NK-92 treated with Interleukin-12 subunit alpha and Interleukin-12 subunit beta, amount 100 ng/mL, for 24 hours (cell line): ENCODE measurements around the gene KYAT1.
"Not testable (repeated sequence)": the region's sequence is repeated elsewhere in the genome, so short reads cannot be mapped to it uniquely, and the experiment has no call there.

Source experiments
- DNase-seq: peaks from one replicate; lab custom pipeline; 2025; lab: John Stamatoyannopoulos, UW

Gene KYAT1

GRCh38 chr9:128885376-128885775 is 3.6 kb upstream of the KYAT1 start:
- no peak for DNase-seq

GRCh38 chr9:128884164-128884563 is 2.4 kb upstream of the KYAT1 start:
- DNase-seq: no peak

- DNase-seq: no peak
These were observed 1.2 kb upstream of the KYAT1 start for GRCh38 chr9:128882677-128883603.

GRCh38 chr9:128877852-128878251 is 3.9 kb downstream of the KYAT1 start:
- no peak for DNase-seq

- DNase-seq: not testable (repeated sequence)
These were observed 10.8 kb downstream of the KYAT1 start for GRCh38 chr9:128870941-128871265.

- DNase-seq: no peak
These were observed 11.4 kb downstream of the KYAT1 start for GRCh38 chr9:128870128-128870940.

- peak; percentile 45 for DNase-seq
These were observed 18.1 kb downstream of the KYAT1 start for GRCh38 chr9:128863647-128864046.

GRCh38 chr9:128862401-128862851 is 19.3 kb downstream of the KYAT1 start:
- no peak for DNase-seq

GRCh38 chr9:128861501-128861900 is 20.2 kb downstream of the KYAT1 start:
- no peak for DNase-seq

- DNase-seq: no peak
These were observed 20.8 kb downstream of the KYAT1 start for GRCh38 chr9:128860937-128861336.

- not testable (repeated sequence) for DNase-seq
These were observed 23.3 kb downstream of the KYAT1 start for GRCh38 chr9:128858476-128858875.

- DNase-seq: not testable (repeated sequence)
These were observed 27.3 kb downstream of the KYAT1 start for GRCh38 chr9:128854454-128854853.

- DNase-seq: not testable (repeated sequence)
These were observed 29.1 kb downstream of the KYAT1 start for GRCh38 chr9:128852646-128853045.

- DNase-seq: not testable (repeated sequence)
These were observed 29.8 kb downstream of the KYAT1 start for GRCh38 chr9:128851779-128852600.

GRCh38 chr9:128851024-128851423 is 30.7 kb downstream of the KYAT1 start:
- not testable (repeated sequence) for DNase-seq

- DNase-seq: no peak
These were observed 33.9 kb downstream of the KYAT1 start for GRCh38 chr9:128847803-128848202.

GRCh38 chr9:128846680-128847030 is 35.1 kb downstream of the KYAT1 start:
- no peak for DNase-seq

GRCh38 chr9:128845186-128845931 is 36.4 kb downstream of the KYAT1 start:
- no peak for DNase-seq

- not testable (repeated sequence) for DNase-seq
These were observed 38.6 kb downstream of the KYAT1 start for GRCh38 chr9:128843171-128843570.

GRCh38 chr9:128841694-128842492 is 39.9 kb downstream of the KYAT1 start:
- DNase-seq: no peak

GRCh38 chr9:128840524-128840923 is 41.2 kb downstream of the KYAT1 start:
- no peak for DNase-seq
